ENCODE data around the gene MRPL14.

- TF ChIP-seq CHCHD3 (CRISPR knock-in tag; IDR thresholded peaks at IDR 0.05), result no peak
- TF ChIP-seq POLR2A (conservative IDR thresholded peaks at IDR 0.05), result no peak
- TF ChIP-seq, protein P1, sequence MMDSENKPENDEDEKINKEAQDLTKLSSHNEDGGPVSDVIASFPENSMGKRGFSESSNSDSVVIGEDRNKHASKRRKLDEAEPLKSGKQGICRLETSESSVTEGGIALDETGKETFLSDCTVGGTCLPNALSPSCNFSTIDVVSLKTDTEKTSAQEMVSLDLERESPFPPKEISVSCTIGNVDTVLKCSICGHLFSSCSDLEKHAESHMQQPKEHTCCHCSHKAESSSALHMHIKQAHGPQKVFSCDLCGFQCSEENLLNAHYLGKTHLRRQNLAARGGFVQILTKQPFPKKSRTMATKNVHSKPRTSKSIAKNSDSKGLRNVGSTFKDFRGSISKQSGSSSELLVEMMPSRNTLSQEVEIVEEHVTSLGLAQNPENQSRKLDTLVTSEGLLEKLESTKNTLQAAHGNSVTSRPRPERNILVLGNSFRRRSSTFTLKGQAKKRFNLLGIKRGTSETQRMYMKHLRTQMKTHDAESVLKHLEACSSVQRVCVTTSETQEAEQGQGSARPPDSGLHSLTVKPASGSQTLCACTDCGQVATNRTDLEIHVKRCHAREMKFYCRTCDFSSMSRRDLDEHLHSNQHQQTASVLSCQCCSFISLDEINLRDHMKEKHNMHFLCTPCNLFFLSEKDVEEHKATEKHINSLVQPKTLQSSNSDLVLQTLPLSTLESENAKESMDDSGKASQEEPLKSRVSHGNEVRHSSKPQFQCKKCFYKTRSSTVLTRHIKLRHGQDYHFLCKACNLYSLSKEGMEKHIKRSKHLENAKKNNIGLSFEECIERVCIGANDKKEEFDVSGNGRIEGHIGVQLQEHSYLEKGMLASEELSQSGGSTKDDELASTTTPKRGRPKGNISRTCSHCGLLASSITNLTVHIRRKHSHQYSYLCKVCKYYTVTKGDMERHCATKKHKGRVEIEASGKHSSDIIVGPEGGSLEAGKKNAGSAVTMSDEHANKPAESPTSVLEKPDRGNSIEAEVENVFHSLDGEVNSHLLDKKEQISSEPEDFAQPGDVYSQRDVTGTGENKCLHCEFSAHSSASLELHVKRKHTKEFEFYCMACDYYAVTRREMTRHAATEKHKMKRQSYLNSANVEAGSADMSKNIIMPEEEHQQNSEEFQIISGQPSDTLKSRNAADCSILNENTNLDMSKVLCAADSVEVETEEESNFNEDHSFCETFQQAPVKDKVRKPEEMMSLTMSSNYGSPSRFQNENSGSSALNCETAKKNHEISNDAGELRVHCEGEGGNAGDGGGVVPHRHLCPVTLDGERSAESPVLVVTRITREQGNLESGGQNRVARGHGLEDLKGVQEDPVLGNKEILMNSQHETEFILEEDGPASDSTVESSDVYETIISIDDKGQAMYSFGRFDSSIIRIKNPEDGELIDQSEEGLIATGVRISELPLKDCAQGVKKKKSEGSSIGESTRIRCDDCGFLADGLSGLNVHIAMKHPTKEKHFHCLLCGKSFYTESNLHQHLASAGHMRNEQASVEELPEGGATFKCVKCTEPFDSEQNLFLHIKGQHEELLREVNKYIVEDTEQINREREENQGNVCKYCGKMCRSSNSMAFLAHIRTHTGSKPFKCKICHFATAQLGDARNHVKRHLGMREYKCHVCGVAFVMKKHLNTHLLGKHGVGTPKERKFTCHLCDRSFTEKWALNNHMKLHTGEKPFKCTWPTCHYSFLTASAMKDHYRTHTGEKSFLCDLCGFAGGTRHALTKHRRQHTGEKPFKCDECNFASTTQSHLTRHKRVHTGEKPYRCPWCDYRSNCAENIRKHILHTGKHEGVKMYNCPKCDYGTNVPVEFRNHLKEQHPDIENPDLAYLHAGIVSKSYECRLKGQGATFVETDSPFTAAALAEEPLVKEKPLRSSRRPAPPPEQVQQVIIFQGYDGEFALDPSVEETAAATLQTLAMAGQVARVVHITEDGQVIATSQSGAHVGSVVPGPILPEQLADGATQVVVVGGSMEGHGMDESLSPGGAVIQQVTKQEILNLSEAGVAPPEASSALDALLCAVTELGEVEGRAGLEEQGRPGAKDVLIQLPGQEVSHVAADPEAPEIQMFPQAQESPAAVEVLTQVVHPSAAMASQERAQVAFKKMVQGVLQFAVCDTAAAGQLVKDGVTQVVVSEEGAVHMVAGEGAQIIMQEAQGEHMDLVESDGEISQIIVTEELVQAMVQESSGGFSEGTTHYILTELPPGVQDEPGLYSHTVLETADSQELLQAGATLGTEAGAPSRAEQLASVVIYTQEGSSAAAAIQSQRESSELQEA (IDR thresholded peaks at IDR 0.05; ENCODE audit: low read depth), result no peak
- no peak for TF ChIP-seq KLF6 (CRISPR knock-in tag; IDR thresholded peaks at IDR 0.05; ENCODE audit: borderline replicate concordance)
- TF ChIP-seq, protein P2, sequence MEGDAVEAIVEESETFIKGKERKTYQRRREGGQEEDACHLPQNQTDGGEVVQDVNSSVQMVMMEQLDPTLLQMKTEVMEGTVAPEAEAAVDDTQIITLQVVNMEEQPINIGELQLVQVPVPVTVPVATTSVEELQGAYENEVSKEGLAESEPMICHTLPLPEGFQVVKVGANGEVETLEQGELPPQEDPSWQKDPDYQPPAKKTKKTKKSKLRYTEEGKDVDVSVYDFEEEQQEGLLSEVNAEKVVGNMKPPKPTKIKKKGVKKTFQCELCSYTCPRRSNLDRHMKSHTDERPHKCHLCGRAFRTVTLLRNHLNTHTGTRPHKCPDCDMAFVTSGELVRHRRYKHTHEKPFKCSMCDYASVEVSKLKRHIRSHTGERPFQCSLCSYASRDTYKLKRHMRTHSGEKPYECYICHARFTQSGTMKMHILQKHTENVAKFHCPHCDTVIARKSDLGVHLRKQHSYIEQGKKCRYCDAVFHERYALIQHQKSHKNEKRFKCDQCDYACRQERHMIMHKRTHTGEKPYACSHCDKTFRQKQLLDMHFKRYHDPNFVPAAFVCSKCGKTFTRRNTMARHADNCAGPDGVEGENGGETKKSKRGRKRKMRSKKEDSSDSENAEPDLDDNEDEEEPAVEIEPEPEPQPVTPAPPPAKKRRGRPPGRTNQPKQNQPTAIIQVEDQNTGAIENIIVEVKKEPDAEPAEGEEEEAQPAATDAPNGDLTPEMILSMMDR (IDR thresholded peaks at IDR 0.05 in 2 of 3, conservative IDR thresholded peaks at IDR 0.05 in 1 of 3; ENCODE audit: insufficient read depth in 2 of 3, low read depth in 1 of 3, low read length in 3 of 3), result no peak
- TF ChIP-seq, protein P3, sequence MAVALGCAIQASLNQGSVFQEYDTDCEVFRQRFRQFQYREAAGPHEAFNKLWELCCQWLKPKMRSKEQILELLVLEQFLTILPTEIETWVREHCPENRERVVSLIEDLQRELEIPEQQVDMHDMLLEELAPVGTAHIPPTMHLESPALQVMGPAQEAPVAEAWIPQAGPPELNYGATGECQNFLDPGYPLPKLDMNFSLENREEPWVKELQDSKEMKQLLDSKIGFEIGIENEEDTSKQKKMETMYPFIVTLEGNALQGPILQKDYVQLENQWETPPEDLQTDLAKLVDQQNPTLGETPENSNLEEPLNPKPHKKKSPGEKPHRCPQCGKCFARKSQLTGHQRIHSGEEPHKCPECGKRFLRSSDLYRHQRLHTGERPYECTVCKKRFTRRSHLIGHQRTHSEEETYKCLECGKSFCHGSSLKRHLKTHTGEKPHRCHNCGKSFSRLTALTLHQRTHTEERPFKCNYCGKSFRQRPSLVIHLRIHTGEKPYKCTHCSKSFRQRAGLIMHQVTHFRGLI (CRISPR knock-in tag; IDR thresholded peaks at IDR 0.05), result no peak
- TF ChIP-seq, protein P4, sequence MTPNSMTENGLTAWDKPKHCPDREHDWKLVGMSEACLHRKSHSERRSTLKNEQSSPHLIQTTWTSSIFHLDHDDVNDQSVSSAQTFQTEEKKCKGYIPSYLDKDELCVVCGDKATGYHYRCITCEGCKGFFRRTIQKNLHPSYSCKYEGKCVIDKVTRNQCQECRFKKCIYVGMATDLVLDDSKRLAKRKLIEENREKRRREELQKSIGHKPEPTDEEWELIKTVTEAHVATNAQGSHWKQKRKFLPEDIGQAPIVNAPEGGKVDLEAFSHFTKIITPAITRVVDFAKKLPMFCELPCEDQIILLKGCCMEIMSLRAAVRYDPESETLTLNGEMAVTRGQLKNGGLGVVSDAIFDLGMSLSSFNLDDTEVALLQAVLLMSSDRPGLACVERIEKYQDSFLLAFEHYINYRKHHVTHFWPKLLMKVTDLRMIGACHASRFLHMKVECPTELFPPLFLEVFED (CRISPR knock-in tag; conservative IDR thresholded peaks at IDR 0.05), result no peak
- no peak for TF ChIP-seq NR2C2 (CRISPR knock-in tag; IDR thresholded peaks at IDR 0.05)
- TF ChIP-seq NR2C2 (tag; IDR thresholded peaks at IDR 0.05), result no peak
- TF ChIP-seq ZNF584 (CRISPR knock-in tag; IDR thresholded peaks at IDR 0.05; ENCODE audit: low read depth), result no peak
- no peak for TF ChIP-seq CBX3 (IDR thresholded peaks at IDR 0.05; ENCODE audit: borderline replicate concordance in 1 of 2, low read length in 2 of 2)
- no peak for TF ChIP-seq SP2 (IDR thresholded peaks at IDR 0.05; ENCODE audit: extremely low read depth, low read depth, low read length, poor library complexity, severe bottlenecking)
- no peak for TF ChIP-seq SRSF1 (IDR thresholded peaks at IDR 0.05; ENCODE audit: low read depth, low read length)
These were observed 17.1 kb downstream of the MRPL14 start for GRCh38 chr6:44110005-44110676.

Measured in K562 (cell line).